MM.1S (cell line): ENCODE measurements around the gene LRRK1.
"Not testable (repeated sequence)": the region's sequence is repeated elsewhere in the genome, so short reads cannot be mapped to it uniquely, and the experiment has no call there.

ENCODE experiments used
- DNase-seq: peaks from one replicate; pipeline ENCODE4 v3.0.0-alpha.2; 2015
- H2AFZ ChIP-seq: fragments of 300-600 bp; sonication (generic); 2 replicates; pipeline ENCODE4 v1.6.0; 2016; ENCODE audit warnings: antibody characterized with exemption, low read length
- H3F3A ChIP-seq: fragments of 300-600 bp; sonication (generic); 2 replicates; pipeline ENCODE4 v1.6.1; 2016; ENCODE audit warnings: mild to moderate bottlenecking, antibody characterized with exemption, low read length, moderate library complexity, mixed read lengths; ENCODE audit not compliant: insufficient read depth
- H3K27ac ChIP-seq: fragments of 300-600 bp; sonication (generic); 2 replicates; pipeline ENCODE4 v1.5.1; 2016; ENCODE audit warnings: mild to moderate bottlenecking, low read length
- H3K27me3 ChIP-seq: fragments of 300-600 bp; sonication (generic); replicated peaks from 2 replicates; pipeline ENCODE4 v1.6.0; 2016; ENCODE audit warnings: low read length; ENCODE audit not compliant: insufficient read depth
- H3K36me3 ChIP-seq: fragments of 300-600 bp; sonication (generic); replicated peaks from 2 replicates; pipeline ENCODE4 v1.6.1; 2016; ENCODE audit warnings: mild to moderate bottlenecking, low read length, mixed read lengths; ENCODE audit not compliant: insufficient read depth
- H3K4me1 ChIP-seq: fragments of 300-600 bp; sonication (generic); 2 replicates; pipeline ENCODE4 v1.6.1; 2016; ENCODE audit warnings: low read length, mixed read lengths
- H3K4me2 ChIP-seq: fragments of 300-600 bp; sonication (generic); 2 replicates; pipeline ENCODE4 v1.6.0; 2016; ENCODE audit warnings: low read depth, low read length
- H3K4me3 ChIP-seq: fragments of 300-600 bp; sonication (generic); 2 replicates; pipeline ENCODE4 v1.5.1; 2016; ENCODE audit warnings: low read length, mixed read lengths
- H3K79me2 ChIP-seq: fragments of 300-600 bp; sonication (generic); 2 replicates; pipeline ENCODE4 v1.6.1; 2016; ENCODE audit warnings: mixed run types, low read length, mixed read lengths
- H3K9ac ChIP-seq: fragments of 300-600 bp; sonication (generic); 2 replicates; pipeline ENCODE4 v1.6.1; 2016; ENCODE audit warnings: low read length, mixed read lengths
- H3K9me2 ChIP-seq: fragments of 300-600 bp; sonication (generic); replicated peaks from 2 replicates; pipeline ENCODE4 v1.6.1; 2016; ENCODE audit warnings: mild to moderate bottlenecking, low read length, mixed read lengths; ENCODE audit not compliant: insufficient read depth
- H3K9me3 ChIP-seq: fragments of 300-600 bp; sonication (generic); replicated peaks from 2 replicates; pipeline ENCODE4 v1.6.1; 2016; ENCODE audit warnings: mild to moderate bottlenecking, low read length, mixed read lengths; ENCODE audit not compliant: insufficient read depth
- H4K20me1 ChIP-seq: fragments of 300-600 bp; sonication (generic); 2 replicates; pipeline ENCODE4 v1.6.1; 2016; ENCODE audit warnings: mild to moderate bottlenecking, low read length, moderate library complexity, mixed read lengths; ENCODE audit not compliant: insufficient read depth
- CTCF ChIP-seq: fragments of 300-600 bp; sonication (generic); IDR thresholded peaks from 2 replicates; pipeline ENCODE4 v1.5.1; 2016; ENCODE audit warnings: antibody characterized with exemption, low read length, mixed read lengths
- EZH2 ChIP-seq: fragments of 300-600 bp; sonication (generic); optimal IDR thresholded peaks from 2 replicates; pipeline ENCODE3; 2017; ENCODE audit warnings: low read depth, mild to moderate bottlenecking, antibody characterized with exemption, low read length, mixed read lengths
- EZH2phosphoT487 ChIP-seq: fragments of 300-600 bp; sonication (generic); IDR thresholded peaks from 2 replicates; pipeline ENCODE4 v1.6.1; 2018; ENCODE audit warnings: antibody characterized with exemption, low read length

The LRRK1 gene

GRCh38 chr15:101070024-101070423, 150.9 kb downstream of the LRRK1 start:
- peaks cover 7% of the 10 kb centered on the region for H3K4me1 ChIP-seq
- TF ChIP-seq EZH2phosphoT487 (no peak), CTCF (no peak), EZH2 (no peak)
- H3K9me2 ChIP-seq, result no peaks in the 10 kb centered on the region
- no peak overlapping the region for H3K9ac ChIP-seq
- no peaks in the 10 kb centered on the region for H3K9me3 ChIP-seq
- DNase-seq, result no peak
- no peak overlapping the region for H3K4me2 ChIP-seq
- H2AFZ ChIP-seq, result no peak overlapping the region
- H3F3A ChIP-seq, result no peaks in the 10 kb centered on the region
- no peak overlapping the region for H3K4me3 ChIP-seq
- H3K36me3 ChIP-seq, result no peaks in the 10 kb centered on the region
- H4K20me1 ChIP-seq, result no peaks in the 10 kb centered on the region
- peak overlapping the region; percentile 21; the same call in 1 of the 2 replicates for H3K27ac ChIP-seq
- no peaks in the 10 kb centered on the region for H3K79me2 ChIP-seq
- no peaks in the 10 kb centered on the region for H3K27me3 ChIP-seq

GRCh38 chr15:101070502-101071273, 151.5 kb downstream of the LRRK1 start:
- H3K9me3 ChIP-seq, result no peaks in the 10 kb centered on the region
- H3F3A ChIP-seq, result no peaks in the 10 kb centered on the region
- H3K27ac ChIP-seq, result peak overlapping the region; percentile 21; the same call in 1 of the 2 replicates
- no peak overlapping the region for H2AFZ ChIP-seq
- H3K9me2 ChIP-seq, result no peaks in the 10 kb centered on the region
- no peak overlapping the region for H3K4me3 ChIP-seq
- peaks cover 7% of the 10 kb centered on the region for H3K4me1 ChIP-seq
- no peak for DNase-seq
- TF ChIP-seq EZH2phosphoT487 (no peak), CTCF (no peak), EZH2 (no peak)
- no peaks in the 10 kb centered on the region for H3K79me2 ChIP-seq
- no peaks in the 10 kb centered on the region for H3K36me3 ChIP-seq
- H3K9ac ChIP-seq, result no peak overlapping the region
- H3K27me3 ChIP-seq, result no peaks in the 10 kb centered on the region
- H3K4me2 ChIP-seq, result no peak overlapping the region
- no peaks in the 10 kb centered on the region for H4K20me1 ChIP-seq

- H3K4me2 ChIP-seq, result no peak overlapping the region
- no peaks in the 10 kb centered on the region for H3F3A ChIP-seq
- no peaks in the 10 kb centered on the region for H3K27me3 ChIP-seq
- H3K36me3 ChIP-seq, result no peaks in the 10 kb centered on the region
- DNase-seq, result no peak
- H3K4me1 ChIP-seq, result peaks cover 7% of the 10 kb centered on the region
- no peak overlapping the region for H2AFZ ChIP-seq
- no peak overlapping the region for H3K4me3 ChIP-seq
- no peak for TF ChIP-seq CTCF
- no peak for TF ChIP-seq EZH2
- no peak for TF ChIP-seq EZH2phosphoT487
- no peaks in the 10 kb centered on the region for H3K9me3 ChIP-seq
- no peaks in the 10 kb centered on the region for H3K79me2 ChIP-seq
- no peak overlapping the region for H3K27ac ChIP-seq
- no peaks in the 10 kb centered on the region for H3K9me2 ChIP-seq
- H4K20me1 ChIP-seq, result no peaks in the 10 kb centered on the region
- no peak overlapping the region for H3K9ac ChIP-seq
Observed at GRCh38 chr15:101071651-101072050, 152.5 kb downstream of the LRRK1 start.

DNA sequence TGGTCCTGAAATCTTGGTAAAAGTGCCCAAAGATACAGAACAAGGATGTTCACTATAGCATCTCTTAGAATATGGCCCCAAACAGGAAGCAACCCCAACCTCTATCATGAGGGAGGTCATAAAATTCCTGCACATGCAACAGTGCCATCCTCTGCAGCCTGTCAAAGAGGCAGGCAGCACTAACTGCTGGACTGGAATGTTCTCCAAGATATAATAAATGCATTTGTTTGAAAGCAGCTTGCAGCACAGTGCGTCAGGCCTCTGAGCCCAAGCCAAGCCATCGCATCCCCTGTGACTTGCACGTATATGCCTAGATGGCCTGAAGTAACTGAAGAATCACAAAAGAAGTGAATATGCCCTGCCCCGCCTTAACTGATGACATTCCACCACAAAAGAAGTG, 153.1 kb downstream of the LRRK1 start:
- H3K9me2 ChIP-seq, H3K36me3 ChIP-seq, H3K4me2 ChIP-seq, H3K79me2 ChIP-seq, H4K20me1 ChIP-seq, H3K4me1 ChIP-seq, DNase-seq, H3K9me3 ChIP-seq, H3F3A ChIP-seq, H3K27ac ChIP-seq, H3K9ac ChIP-seq, H3K27me3 ChIP-seq, H2AFZ ChIP-seq, H3K4me3 ChIP-seq: not testable (repeated sequence)

- H3K79me2 ChIP-seq, H3K27me3 ChIP-seq, H3F3A ChIP-seq, H3K9me2 ChIP-seq, H3K9ac ChIP-seq, H3K27ac ChIP-seq, H3K4me2 ChIP-seq, H3K4me1 ChIP-seq, H3K9me3 ChIP-seq, H4K20me1 ChIP-seq, H3K36me3 ChIP-seq, H2AFZ ChIP-seq, H3K4me3 ChIP-seq, DNase-seq: not testable (repeated sequence)
Observed at GRCh38 chr15:101077806-101078668, 158.9 kb downstream of the LRRK1 start.
